ENCODE data around the gene LRRC56. TPM values are rescaled to one million over a fixed set of nuclear protein-coding genes. Genes with fewer than 3 reads are reported as not detected.
A peak's percentile ranks its signal among the peaks of the same experiment; 100 is the strongest.

Gene LRRC56
- total and polyA plus RNA-seq, 2 of the 13 experiments (the other 11 are each of a cell fraction or from before 2014, with no cell fraction given) = 0.11 to 0.29 TPM

- TF ChIP-seq ZNF383 (CRISPR knock-in tag; IDR thresholded peaks at IDR 0.05; ENCODE audit: borderline replicate concordance) (no peak), GATAD1 (CRISPR knock-in tag; IDR thresholded peaks at IDR 0.05) (no peak), ZNF503 (CRISPR knock-in tag; IDR thresholded peaks at IDR 0.05) (no peak; the same call in 1 of the 2 replicates), ARID4A (CRISPR knock-in tag; IDR thresholded peaks at IDR 0.05; ENCODE audit: borderline replicate concordance) (no peak), ZNF792 (CRISPR knock-in tag; IDR thresholded peaks at IDR 0.05) (no peak), EHMT2 (IDR thresholded peaks at IDR 0.05; ENCODE audit: borderline replicate concordance, low read depth, low read length) (no peak), CREM (IDR thresholded peaks at IDR 0.05) (no peak), CREM (CRISPR knock-in tag; IDR thresholded peaks at IDR 0.05) (no peak), NFE2L2 (IDR thresholded peaks at IDR 0.05; ENCODE audit: low read length) (no peak), SRSF4 (IDR thresholded peaks at IDR 0.05; ENCODE audit: low read depth, low read length, poor library complexity, severe bottlenecking) (no peak), PAX8 (CRISPR knock-in tag; IDR thresholded peaks at IDR 0.05; ENCODE audit: borderline replicate concordance) (no peak), SKIL (CRISPR knock-in tag; IDR thresholded peaks at IDR 0.05; ENCODE audit: borderline replicate concordance) (no peak), BRCA1 (CRISPR knock-in tag; IDR thresholded peaks at IDR 0.05) (no peak), ZNF746 (CRISPR knock-in tag; IDR thresholded peaks at IDR 0.05) (no peak), KAT8 (CRISPR knock-in tag; IDR thresholded peaks at IDR 0.05) (no peak), ZNF572 (CRISPR knock-in tag; IDR thresholded peaks at IDR 0.05) (no peak), PTBP1 (IDR thresholded peaks at IDR 0.05; ENCODE audit: low read depth, low read length, poor library complexity, severe bottlenecking) (no peak), ZNF350 (CRISPR knock-in tag; IDR thresholded peaks at IDR 0.05; ENCODE audit: borderline replicate concordance, low read depth) (peak; percentile 29; the same call in 1 of the 2 replicates), GPN1 (CRISPR knock-in tag; IDR thresholded peaks at IDR 0.05; ENCODE audit: borderline replicate concordance) (no peak), THAP11 (CRISPR knock-in tag; IDR thresholded peaks at IDR 0.05) (peak; percentile 17; the same call in 1 of the 2 replicates), REPIN1 (CRISPR knock-in tag; IDR thresholded peaks at IDR 0.05; ENCODE audit: borderline replicate concordance, low read depth) (no peak), ZNF776 (CRISPR knock-in tag; IDR thresholded peaks at IDR 0.05) (no peak), TEAD3 (CRISPR knock-in tag; optimal IDR thresholded peaks at IDR 0.05; ENCODE audit: borderline replicate concordance) (no peak)
These were observed 16.7 kb upstream of the LRRC56 start (continued) for GRCh38 chr11:520428-521176.
